Neural progenitor cell (in vitro differentiated cells): Measurements from ENCODE around the gene CCDC91.

Experiments used
- EZH2 ChIP-seq: fragments of 200-600 bp; sonication (generic); IDR thresholded peaks from 2 replicates; pipeline ENCODE4 v1.6.1; 2017; ENCODE audit warnings: antibody characterized with exemption, mild to moderate bottlenecking, moderate library complexity
- EZH2phosphoT487 ChIP-seq: fragments of 200-600 bp; sonication (generic); IDR thresholded peaks from 2 replicates; pipeline ENCODE4 v1.6.1; 2017; ENCODE audit warnings: antibody characterized with exemption
- TF ChIP-seq, protein P1 (sequence below): fragments of 200-600 bp; sonication (generic); IDR thresholded peaks from 2 replicates; pipeline ENCODE4 v1.5.1; 2017; ENCODE audit warnings: antibody characterized with exemption, mild to moderate bottlenecking

GRCh38 chr12:28243310-28243633 lies 53.0 kb downstream of the CCDC91 start:
- TF ChIP-seq, protein P1, sequence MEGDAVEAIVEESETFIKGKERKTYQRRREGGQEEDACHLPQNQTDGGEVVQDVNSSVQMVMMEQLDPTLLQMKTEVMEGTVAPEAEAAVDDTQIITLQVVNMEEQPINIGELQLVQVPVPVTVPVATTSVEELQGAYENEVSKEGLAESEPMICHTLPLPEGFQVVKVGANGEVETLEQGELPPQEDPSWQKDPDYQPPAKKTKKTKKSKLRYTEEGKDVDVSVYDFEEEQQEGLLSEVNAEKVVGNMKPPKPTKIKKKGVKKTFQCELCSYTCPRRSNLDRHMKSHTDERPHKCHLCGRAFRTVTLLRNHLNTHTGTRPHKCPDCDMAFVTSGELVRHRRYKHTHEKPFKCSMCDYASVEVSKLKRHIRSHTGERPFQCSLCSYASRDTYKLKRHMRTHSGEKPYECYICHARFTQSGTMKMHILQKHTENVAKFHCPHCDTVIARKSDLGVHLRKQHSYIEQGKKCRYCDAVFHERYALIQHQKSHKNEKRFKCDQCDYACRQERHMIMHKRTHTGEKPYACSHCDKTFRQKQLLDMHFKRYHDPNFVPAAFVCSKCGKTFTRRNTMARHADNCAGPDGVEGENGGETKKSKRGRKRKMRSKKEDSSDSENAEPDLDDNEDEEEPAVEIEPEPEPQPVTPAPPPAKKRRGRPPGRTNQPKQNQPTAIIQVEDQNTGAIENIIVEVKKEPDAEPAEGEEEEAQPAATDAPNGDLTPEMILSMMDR = no peak
- no peak for TF ChIP-seq EZH2phosphoT487
- no peak for TF ChIP-seq EZH2
